GM21423 (cell line): ENCODE data around the gene MDM4.
"Not testable (repeated sequence)": the region's sequence is repeated elsewhere in the genome, so short reads cannot be mapped to it uniquely, and the experiment has no call there.

Experiments used
- ATAC-seq: cut with Tn5 transposase; IDR thresholded peaks from one replicate; pipeline ENCODE4 v1.9.1; 2021; ENCODE audit warnings: mild to moderate bottlenecking, moderate library complexity; ENCODE audit not compliant: unreplicated experiment

The MDM4 gene, protein sequence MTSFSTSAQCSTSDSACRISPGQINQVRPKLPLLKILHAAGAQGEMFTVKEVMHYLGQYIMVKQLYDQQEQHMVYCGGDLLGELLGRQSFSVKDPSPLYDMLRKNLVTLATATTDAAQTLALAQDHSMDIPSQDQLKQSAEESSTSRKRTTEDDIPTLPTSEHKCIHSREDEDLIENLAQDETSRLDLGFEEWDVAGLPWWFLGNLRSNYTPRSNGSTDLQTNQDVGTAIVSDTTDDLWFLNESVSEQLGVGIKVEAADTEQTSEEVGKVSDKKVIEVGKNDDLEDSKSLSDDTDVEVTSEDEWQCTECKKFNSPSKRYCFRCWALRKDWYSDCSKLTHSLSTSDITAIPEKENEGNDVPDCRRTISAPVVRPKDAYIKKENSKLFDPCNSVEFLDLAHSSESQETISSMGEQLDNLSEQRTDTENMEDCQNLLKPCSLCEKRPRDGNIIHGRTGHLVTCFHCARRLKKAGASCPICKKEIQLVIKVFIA

DNA sequence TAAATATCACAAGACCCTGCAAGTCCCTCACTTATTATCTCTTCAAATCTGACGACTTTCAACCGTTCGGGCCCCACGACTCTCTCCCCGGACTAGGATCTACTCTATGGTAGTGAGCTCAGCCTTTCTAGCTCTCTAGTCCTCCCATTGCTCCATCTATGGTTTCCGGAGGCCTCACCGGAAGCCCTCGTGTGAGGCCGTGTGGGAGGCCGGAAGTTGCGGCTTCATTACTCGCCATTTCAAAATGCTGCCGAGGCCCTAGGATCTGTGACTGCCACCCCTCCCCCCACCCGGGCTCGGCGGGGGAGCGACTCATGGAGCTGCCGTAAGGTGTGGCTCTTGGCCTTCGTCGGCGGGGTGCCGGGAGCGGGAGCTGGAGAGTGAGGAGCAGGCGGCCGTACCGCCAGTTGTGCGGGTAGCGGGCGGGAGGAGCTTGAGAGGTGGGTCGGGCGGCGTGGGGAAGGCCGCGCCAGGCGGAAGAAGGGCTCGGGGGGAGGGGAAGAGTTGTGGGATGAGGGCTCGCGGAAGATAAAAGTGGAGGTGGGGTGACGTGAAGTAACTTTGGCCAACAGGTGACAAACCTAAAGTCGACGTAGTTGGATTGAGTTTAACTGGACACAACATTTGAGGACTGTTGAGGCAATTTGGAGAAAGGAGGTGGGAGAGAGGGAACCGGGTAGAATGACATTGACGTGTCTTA is at the start of gene MDM4:
Gene MDM4 (plus strand): TSS at position 227 of the 700 bp plus-strand sequence. CDS start 9,113 bp downstream, outside the sequence.
- ATAC-seq = peak; percentile 76

DNA sequence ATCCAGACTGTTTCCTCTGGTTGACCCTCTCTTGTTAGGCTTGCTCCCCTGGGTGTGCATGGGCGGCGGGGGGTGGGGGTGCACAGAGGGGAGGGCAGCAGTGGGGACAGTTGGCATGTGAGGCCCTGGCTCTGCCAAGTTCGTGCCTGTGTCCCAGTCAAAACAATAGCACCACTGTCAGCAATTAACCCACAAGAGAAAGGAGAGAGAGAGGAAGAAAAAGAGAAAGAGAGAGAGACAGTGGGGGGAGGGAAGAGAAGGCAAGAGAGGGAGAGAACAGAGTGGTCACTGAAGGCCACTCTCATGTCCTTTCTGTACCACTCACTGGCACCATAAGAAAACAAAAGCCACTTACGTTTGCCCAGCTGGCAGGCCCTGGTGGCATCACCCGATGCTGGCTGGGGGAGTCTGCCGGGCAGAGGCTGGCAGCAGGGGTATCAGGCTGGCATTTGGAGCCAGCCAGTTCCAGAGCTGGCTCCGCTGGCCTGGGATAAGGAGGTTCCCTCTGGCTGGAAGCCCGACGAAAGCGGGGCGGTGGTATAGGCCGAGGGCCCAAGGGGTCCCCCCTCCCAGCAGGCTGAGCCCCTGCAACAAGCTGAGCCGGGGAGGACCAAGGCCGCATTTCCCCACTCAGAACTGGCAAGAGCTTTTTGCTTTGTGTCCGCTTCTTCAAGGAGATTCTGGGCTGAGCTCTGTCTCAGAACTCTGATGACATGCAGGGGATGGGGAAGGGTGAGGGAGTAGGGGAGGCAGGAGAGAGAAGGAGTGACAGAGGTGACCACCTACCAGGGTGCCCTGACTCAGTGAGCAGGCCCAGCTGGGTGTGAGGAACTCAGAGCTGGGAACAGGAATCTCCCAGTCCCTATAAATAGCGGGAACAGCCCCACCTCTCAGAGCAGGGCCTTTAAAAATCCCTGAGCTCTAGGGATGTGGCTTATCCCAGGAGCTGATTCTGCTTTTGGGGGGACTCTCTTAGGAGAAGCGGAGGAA is 49.5 kb upstream of the MDM4 start:
- no peak for ATAC-seq

DNA sequence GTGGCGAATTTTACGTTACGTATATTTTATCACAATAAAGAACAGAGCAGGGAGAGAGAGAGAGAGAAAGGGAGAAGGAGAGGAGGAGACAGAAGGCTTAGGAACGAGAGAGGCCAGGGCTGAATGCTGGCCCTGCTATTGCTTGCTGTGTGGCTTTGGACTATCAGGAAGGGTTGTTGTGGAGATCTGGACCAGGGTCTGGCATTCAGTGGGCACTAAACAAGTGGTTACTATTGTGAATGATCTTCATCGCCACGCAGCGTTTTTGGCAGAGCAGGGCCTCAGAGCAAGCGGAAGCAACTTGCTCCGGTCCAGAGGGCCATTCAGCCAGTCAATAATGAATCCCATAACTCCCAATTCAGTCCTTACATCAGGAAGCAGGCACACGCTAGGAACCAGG is 48.0 kb upstream of the MDM4 start:
- no peak for ATAC-seq

DNA sequence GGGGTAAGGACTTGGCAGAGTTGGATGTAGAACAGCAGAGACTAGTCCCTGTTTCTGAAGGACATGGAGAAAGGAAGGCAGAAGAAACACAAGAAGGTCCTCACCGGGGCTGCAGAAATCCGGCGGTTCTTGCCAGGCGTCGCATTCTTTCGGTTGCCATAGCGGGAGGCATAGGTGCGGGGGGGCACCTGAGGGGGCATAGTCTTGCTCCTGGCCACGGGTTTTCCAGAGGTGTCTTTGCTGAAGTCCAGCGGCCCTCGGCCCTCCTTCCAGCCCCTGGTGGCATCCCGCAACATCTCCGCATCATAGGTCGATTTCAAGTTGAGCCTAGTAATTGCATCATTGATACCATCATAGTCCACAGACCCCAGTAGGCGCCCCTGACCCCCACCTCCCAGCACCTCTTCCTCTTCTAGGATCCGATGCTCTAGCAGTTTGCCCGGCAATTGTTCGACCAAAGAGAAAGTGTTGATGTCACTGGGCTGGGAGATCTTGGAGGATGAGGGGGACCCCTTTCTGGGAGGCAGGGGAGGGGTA is 47.4 kb upstream of the MDM4 start:
- no peak for ATAC-seq

DNA sequence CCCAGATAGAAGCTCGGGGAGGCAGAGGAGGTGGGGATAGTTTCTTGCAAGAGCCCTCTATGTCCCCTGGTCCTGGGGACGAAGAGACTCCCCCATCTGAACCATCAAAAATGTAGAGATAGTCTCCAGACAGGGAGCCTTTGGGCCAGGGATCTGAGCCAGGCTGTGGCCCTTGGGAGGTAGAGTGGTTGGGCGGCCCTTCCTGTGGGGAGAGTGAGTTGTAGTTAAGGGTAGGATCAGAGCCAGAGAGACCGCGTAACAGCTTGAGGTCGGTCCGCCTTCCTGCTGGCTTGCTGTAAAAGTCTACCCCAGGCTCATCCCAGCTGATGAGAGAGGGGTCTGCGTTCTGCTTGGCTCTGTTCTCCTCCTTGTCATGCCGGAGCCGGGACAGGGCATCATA is 46.9 kb upstream of the MDM4 start:
- no peak for ATAC-seq

DNA sequence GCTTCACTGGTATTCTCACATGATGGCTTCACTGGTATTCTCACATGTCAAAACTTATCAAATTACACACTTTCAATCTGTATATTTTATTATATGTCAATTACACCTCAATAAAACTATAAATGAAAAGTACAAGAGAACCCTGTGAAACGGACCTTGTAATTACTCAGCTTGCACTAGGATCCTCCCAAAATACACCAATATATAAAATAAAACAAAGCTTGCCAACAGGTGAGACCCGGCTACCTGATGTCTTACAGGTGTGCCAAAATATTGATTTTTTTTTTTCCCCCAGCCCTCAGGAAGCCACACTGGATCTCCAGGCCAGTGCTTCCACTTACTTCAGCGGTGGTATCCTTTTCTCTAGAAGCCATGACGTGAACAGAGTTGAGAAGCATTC is 44.5 kb upstream of the MDM4 start:
- no peak for ATAC-seq

DNA sequence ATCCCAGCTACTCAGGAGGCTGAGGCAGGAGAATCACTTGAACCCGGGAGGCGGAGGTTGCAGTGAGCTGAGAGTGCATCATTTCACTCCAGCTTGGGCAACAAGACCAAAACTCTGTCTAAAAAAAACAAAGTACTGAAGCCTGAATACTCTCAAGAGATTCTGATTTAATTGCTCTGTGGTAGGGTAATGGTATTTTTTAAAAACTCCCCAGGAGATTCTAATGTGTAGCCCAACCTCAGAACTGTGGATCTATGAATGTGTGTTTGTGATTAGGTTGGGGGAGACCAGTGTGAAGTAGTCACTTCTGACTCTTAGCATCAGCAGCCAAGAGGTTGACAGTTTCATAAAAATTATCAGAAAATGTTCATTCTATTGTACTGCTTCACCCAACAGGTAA is 43.5 kb upstream of the MDM4 start:
- no peak for ATAC-seq

DNA sequence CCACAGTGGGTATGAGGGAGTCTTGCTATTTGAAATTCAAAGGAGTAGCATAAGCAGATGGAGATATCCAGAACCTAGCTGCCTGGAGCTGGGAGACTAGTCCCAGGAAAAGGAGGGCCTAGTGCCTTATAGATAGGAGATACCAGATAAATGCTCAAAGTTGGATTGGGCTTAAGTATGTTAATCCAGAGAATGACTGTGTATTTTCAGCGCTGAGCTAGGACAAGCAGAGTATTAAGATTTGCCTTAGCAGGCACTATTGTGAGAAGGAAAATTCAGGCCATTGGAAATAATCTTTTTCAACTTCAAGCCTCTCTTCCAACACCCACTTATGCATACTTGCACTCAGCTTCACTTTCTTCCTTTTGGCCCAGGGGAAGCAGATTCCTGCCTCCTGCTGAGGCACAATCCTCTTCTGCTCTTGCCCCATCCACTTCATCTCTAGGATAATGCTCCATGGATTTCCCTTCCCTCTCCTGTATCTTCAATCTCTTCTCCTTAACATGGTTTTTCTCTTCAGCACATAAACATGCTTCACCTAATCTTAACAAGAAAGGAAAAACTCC is 42.7 kb upstream of the MDM4 start:
- ATAC-seq = no peak

DNA sequence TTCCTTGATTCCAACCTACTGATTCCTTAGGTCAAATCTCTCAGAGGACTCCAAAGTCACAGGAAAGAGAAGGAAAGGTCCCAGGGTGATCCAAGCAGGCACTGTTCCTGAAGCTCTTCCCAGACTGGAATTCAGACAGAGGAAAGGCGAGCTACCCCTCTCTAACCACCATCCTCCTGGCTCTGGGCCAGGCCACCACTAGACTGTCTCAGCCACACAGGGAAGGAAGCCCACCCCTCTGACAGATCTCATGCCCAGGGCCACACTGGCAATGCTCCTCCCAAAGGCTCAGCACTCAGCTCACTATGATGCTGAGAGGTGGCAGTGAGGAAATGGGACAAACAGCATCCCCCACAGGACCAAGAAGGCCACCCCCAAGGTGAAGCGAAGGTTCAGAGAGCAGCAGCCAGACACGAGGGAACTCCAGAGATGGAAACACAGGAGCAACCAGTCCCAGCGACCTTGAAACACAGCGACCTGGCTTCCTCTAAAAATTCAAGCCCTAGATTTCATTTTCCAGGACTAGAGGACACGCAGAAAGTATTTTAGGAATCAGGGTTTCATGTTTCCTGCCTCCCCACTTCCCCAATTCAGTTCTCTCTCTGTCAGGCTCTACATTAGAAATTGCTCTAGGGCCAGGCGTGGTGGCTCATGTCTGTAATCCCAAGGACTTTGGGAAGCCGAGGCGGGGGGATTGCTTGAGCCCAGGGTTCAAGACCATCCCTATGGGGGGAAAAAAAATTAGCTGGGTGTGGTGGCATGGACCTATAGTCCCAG is 40.4 kb upstream of the MDM4 start:
- ATAC-seq = no peak

DNA sequence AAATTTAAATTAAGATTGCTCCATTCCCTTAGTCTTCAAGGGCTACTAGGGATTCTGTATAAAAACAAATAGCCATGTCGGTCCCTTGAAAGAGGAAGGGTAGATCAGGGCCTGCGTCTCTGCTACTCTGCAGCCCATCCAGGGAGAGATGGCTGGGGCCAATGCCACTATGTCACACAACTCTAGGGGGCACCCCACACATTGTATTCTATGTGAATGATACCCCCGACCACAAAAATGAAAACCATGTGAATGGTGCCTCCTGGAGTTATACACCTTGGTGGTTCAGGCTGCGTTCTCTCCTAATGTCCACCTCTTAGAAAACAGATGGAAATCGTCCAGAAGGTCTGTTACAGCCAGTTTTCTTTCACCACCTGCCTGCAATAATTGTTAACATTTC is 39.6 kb upstream of the MDM4 start:
- ATAC-seq = no peak

DNA sequence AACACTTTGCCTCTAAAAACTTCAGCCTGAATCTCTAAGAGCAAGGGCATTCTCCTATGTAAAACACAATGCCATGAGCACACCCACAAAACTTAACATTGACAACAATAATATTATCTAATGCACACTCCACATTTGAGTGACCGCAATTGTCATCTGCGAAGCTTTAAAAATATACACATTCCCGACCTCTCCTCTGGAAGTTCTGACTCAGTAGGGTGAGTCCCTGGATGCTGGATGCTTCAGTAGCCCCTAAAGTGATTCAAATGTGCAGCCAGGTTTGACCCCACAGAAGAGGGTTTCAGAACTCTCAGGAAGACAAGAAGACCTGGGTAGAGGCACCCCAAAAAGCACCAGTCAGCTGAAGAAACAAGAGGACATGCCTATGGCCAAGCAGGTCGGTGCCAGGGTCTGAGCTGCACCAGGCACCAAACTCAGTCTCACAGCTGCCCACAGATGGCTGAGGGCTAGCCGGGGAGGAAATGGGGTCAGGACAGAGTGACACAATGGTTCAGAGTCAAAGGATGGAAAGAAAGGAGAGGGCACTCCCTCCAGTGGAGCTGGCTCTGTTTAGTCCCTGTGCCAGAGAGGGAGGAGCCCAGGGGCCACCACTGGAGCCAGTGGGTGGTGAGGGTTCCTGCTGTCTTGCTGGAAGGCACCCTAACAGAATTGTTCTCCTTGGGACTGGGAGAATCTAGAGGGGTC is 39.0 kb upstream of the MDM4 start:
- ATAC-seq = no peak

DNA sequence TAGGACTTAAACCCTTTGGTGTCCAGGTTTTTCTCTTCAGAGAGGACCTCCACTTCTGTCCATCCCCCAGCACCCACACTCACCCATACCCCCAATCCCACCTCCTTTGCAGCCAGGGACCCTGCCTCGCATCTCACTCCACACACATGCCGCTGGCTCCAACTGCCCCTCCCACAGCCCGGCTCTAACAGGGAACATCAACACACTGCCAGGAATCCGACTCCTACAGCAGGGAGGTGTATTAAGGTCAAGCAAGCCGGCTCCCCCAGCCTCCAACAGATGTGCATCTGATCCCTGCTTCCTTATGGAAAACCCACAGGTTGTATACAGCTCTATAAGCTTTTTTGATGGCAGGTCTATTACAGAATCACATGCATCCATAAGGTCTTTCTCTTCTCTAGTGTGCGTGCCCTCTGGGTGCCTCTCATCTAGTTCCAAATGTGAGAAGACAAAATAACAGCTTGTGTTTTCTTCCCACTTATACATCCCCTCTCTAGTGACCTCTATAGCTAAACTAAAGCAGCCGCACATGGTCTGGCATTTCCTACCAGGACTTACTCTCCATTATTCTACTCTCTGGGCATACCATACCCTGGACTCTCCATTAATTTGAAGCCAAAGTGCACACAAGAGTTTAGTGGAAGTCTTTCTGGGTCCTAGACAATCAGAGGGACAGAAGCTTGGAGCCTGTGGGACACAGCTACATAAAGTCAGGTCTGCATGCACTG is 37.9 kb upstream of the MDM4 start:
- no peak for ATAC-seq

DNA sequence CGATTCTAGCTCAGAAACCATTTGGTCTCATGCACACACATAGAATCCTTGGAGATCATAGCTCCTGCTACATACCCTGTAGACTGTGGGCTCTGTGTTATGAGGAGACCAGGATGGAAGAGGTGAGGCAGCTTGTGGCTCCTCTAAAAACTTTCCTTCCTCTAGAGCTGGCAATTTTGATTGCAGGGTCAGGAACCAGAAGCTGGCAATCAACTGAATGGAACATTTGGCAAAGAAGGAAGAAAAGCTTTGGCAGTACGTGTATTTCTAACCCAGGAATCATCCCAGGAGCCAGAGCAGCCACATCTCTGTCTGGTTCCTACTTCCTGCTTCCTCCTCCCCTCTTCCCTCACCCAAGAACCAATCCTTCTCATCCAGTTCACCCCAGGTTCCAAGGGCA is 37.3 kb upstream of the MDM4 start:
- ATAC-seq = no peak

DNA sequence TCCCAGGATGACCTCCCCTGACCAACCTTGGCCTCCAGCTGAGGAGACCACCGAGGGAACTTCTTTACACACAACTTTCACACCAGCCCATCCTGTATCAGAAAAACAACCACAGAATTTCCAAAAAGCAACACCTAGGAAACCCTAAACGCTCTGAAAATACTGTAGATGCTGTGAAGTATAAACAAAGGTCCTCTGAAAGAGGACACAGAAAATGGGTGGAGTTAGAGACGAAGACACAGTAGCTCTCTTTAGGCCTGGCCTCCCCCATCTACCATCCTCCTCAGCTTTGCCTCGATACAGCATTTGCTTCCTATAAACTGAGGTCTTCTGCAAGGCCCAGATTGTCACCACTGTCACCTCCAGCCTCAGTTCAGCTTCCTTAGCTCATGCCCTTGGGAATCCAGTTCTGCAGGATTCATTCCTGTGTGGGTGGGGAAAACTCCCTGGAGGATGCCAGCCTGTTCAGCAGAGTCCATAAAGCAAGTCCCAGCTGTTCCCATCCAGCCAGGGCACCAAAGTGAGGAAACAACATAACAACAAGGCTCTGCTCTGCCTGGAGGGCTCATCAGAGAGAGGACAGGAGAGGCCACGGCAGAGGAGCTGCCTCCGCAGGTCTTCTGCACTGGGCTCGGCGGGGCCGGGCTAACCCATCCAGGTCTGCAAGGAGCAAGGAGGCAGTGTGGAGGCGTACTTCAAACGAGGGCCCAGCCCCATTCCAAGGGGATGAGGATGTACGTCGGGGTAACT is 36.6 kb upstream of the MDM4 start:
- no peak for ATAC-seq

DNA sequence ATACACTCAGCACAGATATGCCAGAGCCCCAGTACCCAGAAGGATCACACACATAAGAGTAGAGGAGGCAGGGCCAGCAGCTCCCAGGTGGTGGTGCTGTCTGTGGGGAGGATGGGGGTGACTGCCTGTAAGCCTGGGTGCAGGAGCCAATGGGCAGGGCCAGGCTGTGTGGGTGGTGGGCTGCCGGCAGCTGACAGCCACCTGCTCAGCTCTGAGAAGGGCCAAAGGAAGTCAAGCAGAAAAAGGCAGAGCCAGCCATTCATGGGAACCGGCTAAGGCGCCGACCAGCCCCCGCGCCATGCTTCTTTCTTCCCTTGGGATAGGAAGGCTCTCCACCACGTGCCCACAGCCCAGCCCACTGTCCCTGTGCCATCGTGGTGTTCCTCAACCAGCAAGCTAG is 35.7 kb upstream of the MDM4 start:
- peak; percentile 58 for ATAC-seq

DNA sequence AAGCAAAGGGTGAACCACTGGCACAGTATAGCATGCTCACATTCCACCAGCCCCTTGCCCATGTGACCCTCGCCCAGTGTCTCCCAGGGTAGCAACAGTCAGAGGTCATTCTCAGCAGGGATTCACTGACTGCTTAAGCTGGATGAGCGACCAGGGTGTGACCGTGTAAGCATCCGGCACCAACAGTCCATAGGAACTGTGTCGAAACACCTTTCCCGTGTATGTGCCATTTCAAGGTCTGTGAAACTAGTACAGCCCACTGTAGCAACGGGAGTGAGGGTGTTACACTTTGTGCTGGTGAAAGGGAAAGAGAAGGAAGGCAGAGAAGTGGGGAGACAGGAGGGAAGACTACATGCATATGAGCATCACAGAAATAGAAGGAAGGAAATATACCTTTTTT is 32.4 kb upstream of the MDM4 start:
- no peak for ATAC-seq

DNA sequence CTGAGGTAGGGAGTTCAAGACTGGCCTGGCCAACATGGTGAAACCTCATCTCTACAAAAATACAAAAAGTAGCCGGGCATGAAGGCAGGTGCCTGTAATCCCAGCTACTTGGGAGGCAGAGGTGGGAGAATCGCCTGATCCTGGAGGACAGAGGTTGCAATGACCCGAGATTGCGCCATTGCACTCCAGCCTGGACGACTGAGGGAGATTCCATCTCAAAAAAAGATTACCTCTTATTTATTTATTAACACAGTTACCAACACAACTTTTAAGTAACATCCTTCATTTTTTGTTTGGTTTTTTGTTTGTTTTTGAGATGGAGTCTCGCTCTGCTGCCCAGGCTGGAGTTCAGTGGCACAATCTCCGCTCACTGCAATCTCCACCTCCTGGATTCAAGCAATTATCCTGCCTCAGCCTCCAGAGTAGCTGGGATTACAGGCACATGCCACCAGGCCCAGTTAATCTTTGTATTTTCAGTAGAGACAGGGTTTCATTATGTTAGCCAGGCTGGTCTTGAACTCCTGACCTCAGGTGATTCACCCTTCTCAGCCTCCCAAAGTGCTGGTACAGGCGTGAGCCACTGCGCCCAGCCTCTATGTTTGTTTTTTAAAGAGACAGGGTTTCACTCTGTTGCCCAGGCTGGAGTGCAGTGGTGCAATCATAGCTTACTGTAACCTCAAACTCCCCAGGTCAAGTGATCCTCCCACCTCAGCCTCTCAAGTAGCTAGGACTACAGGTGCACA is 29.5 kb upstream of the MDM4 start:
- ATAC-seq = not testable (repeated sequence)
